Mucosa of descending colon (tissue), 3 donors: ENCODE measurements around the gene GPC4. TPM values are rescaled to one million over a fixed set of nuclear protein-coding genes. Genes with fewer than 3 reads are reported as not detected.

Experiments used
- ATAC-seq: fragments of 200-7000 bp; cut with Tn5 transposase; one replicate; pipeline ENCODE4 v1.9.1; 2020; ENCODE audit warnings: mild to moderate bottlenecking, moderate library complexity
- DNase-seq, 3 donors: peaks; one replicate each; pipeline ENCODE4 v3.0.0-alpha.2; 2020
- H3K36me3 ChIP-seq: fragments of 200-600 bp; one replicate; pipeline ENCODE4 v1.8.0; 2021; ENCODE audit warnings: low read depth, mild to moderate bottlenecking
- H3K4me1 ChIP-seq: fragments of 200-600 bp; one replicate; pipeline ENCODE4 v1.8.0; 2021; ENCODE audit warnings: low read depth, mild to moderate bottlenecking
- H3K4me3 ChIP-seq: fragments of 200-600 bp; one replicate; pipeline ENCODE4 v1.8.0; 2021; ENCODE audit warnings: mild to moderate bottlenecking
- H3K9me3 ChIP-seq: fragments of 200-600 bp; one replicate; pipeline ENCODE4 v1.8.0; 2021; ENCODE audit warnings: mild to moderate bottlenecking
- CTCF ChIP-seq: fragments of 200-600 bp; IDR thresholded peaks from one replicate; pipeline ENCODE4 v1.8.0; 2022; ENCODE audit warnings: antibody characterized with exemption, mild to moderate bottlenecking
- intact Hi-C, 2 donors: fragments of 100-400 bp; cut with DNase I in 1 of 2; cut with micrococcal nuclease in 1 of 2; formaldehyde crosslinking; loops; one replicate each; pipeline versions ENCODE4 v1.11.0 to v1.11.1; 2022; cut with DNase I, micrococcal nuclease
- long read RNA-seq, 2 donors: library from polyadenylated mRNA; unstranded; transcript quantifications; one replicate each; pipeline ENCODE4 v2.0.0, GENCODE V29; 2019 to 2021
- total RNA-seq, 3 donors: library from RNA; stranded (reverse); fragmentation: NEBNext Ultra II Directional in 2 of 3; extraction: Animal tissue kit (Norgen Biotek cat#: 25700) in 2 of 3; gene quantifications; one replicate each; pipeline versions ENCODE4 v1.2.1 to v1.2.4, GENCODE V29; 2021 to 2023
- donor health status: DM: no; HTN: no; CAD: no; lungs with moderate emphysema.
- donor health status: DM: no; HTN: no; CAD: no.
- donor health status: DM: no; HTN: yes; CAD: no.

Gene GPC4
- 10 to 100 TPM; 12.7 to 33.5 (median 18.4) TPM for total RNA-seq
- long read RNA-seq, donor 1, full-length matches to known transcripts, result 18 of 29 reads
- long read RNA-seq, donor 1, partial matches to known transcripts, result 7 of 29 reads
- long read RNA-seq, donor 1, other reads (novel, unspliced or antisense), result 4 of 29 reads
- long read RNA-seq, donor 2, full-length matches to known transcripts, result 6 of 6 reads
- long read RNA-seq, donor 2, partial matches to known transcripts, result 0 of 6 reads
- long read RNA-seq, donor 2, other reads (novel, unspliced or antisense), result 0 of 6 reads

DNA sequence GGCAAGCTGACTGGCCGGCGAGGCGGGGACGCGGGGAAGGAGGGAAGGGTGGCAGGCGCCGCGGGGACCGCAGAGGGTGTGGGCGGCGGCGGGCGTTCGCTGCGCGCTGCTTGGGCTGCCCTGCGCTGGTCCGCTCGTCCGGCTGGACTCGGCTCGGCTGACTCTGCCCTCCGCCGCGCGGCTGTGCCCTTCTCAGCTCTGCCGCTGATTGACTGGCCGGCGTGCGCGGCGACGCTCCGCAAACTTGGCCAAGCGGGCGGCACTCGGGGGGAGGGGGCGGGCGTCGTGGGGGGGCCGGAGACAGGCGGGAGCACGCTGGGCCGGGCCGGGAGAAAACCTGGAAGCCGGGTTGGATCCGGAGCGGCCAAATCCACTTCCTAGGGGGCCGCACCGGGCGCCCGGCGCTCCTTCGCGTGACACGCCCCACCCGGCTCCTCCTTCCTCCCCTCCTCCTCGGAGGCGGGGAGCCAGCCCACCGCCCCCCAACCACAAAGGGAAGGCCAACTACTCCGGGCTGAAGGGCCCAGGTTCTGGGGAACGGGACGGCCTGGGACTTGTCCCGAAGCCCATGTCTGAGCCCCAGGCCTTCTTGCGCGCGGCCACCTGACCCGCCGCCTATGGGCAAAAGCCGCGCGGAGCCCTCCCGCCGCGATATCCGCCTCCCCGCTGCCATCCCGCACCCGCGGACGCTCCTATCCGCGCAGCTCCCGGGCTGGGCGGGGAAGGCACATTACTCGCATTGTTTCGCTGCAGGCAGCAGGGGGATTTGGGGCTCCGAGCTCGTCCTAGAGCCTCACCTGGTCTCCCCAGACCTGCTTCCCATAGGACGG, at the start of gene GPC4:
Gene GPC4, minus strand, starts transcription at position 214 of the 830 bp plus-strand sequence. CDS start 524 bp downstream, outside the sequence.
- no peak for TF ChIP-seq CTCF
- Histone ChIP-seq H3K4me1 (no peaks in the 10 kb centered on the region), H3K9me3 (no peaks in the 10 kb centered on the region), H3K4me3 (peak within 1 kb of the TSS; percentile 36), H3K36me3 (no peaks in the 10 kb centered on the region)
- ATAC-seq (peak; percentile 89), DNase-seq (peak; percentile 77 to 87 (median 78))
- intact Hi-C loops, result loop anchor here in 1 of 2 donors (10.0 kb wide), 1 partner anchor 81 kb away; no protein-coding TSS in a partner anchor

GRCh38 chrX:133461231-133461630, 45.9 kb upstream of the GPC4 start:
- no peak for ATAC-seq
- H3K9me3 ChIP-seq, result no peaks in the 10 kb centered on the region
- H3K4me3 ChIP-seq, result no peak overlapping the region
- TF ChIP-seq CTCF, result no peak
- H3K4me1 ChIP-seq, result no peaks in the 10 kb centered on the region
- DNase-seq, result no peak
- H3K36me3 ChIP-seq, result no peaks in the 10 kb centered on the region
- intact Hi-C loops, result no loop called here

DNA sequence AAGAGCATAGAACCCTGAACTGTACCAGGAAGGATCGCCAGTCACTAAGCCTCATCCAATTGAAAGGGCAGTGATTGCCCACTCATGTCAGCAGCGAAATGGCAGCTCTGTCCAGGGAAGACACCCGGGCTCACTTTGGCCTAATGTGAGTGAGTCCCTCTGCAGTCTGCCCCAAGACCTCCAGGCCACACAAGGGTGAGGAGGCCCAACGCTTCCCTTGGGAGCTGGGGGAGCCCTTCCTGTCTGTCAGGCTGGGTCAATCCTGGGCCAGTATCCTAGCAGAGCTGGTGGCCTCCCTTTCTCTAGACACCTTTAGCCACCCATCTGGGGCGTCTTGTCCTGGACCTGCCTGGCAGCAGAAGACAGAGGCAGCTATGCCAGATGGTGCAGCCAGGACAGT, 39.6 kb upstream of the GPC4 start:
- Histone ChIP-seq H3K9me3 (no peaks in the 10 kb centered on the region), H3K4me1 (no peaks in the 10 kb centered on the region), H3K4me3 (no peak overlapping the region), H3K36me3 (no peaks in the 10 kb centered on the region)
- DNase-seq (no peak), ATAC-seq (no peak)
- TF ChIP-seq CTCF, result no peak
- intact Hi-C loops, result no loop called here

- DNase-seq (no peak), ATAC-seq (no peak)
- Histone ChIP-seq H3K4me1 (no peaks in the 10 kb centered on the region), H3K36me3 (no peaks in the 10 kb centered on the region), H3K9me3 (no peaks in the 10 kb centered on the region), H3K4me3 (no peak overlapping the region)
- intact Hi-C loops, result no loop called here
- TF ChIP-seq CTCF, result no peak
These were observed 39.2 kb upstream of the GPC4 start for GRCh38 chrX:133454491-133454914.

GRCh38 chrX:133448512-133449076, 33.3 kb upstream of the GPC4 start:
- ATAC-seq, result no peak
- Histone ChIP-seq H3K36me3 (no peaks in the 10 kb centered on the region), H3K4me3 (no peak overlapping the region), H3K4me1 (no peaks in the 10 kb centered on the region), H3K9me3 (no peaks in the 10 kb centered on the region)
- TF ChIP-seq CTCF, result no peak
- no peak for DNase-seq
- intact Hi-C loops, result no loop called here
